ENCODE measurements around the gene ARHGAP12.
"Not testable (repeated sequence)": the region's sequence is repeated elsewhere in the genome, so short reads cannot be mapped to it uniquely, and the experiment has no call there.

ARHGAP12 gene

DNA sequence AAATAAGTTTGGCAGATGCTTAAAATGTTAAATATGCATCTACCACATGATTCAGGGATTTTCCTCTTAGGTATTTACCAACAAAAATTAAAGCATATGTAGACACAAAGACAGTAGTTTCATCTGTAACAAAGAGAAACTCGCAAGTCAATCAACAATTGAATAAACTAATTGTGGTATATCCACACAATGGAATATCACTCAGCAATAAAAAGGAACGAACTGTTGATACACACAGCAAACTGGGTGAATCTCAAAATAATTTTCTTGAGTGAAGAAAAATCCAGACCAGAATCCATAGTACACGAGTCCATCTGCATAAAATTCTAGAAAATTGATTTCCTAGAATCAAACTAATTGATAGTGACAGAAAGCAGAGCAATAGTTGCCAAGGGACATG is 5.2 kb downstream of the ARHGAP12 start:
- no peak for DNase-seq

- DNase-seq, result no peak
These were observed 7.6 kb downstream of the ARHGAP12 start for GRCh38 chr10:31921031-31921430.

GRCh38 chr10:31920538-31920937 is 8.1 kb downstream of the ARHGAP12 start:
- DNase-seq, result no peak

- no peak for DNase-seq
These were observed 9.8 kb downstream of the ARHGAP12 start for GRCh38 chr10:31918671-31919409.

GRCh38 chr10:31914370-31914769 is 14.3 kb downstream of the ARHGAP12 start:
- DNase-seq, result no peak

- no peak for DNase-seq
These were observed 15.5 kb downstream of the ARHGAP12 start for GRCh38 chr10:31912898-31913850.

DNA sequence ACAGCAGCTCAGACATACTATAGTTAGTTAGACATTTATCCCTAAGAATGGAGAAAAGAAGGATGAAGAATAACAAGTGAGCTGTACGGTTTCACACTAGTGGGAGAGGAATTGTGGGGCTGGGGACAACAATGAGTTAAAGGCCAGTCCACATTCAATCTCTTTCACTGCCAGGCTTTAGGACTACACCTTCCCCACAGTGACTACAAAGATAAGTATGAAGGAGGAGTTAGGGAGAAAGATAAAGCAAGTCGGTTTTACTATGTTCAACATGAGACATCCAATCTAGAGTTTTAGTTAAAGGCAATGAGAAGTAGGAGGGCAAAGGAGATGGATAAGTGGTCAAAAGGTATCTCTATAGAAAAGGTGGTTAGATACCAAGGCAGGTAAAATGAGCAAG is 16.3 kb downstream of the ARHGAP12 start:
- DNase-seq, result no peak

- DNase-seq, result no peak
These were observed 18.6 kb downstream of the ARHGAP12 start for GRCh38 chr10:31910016-31910415.

DNA sequence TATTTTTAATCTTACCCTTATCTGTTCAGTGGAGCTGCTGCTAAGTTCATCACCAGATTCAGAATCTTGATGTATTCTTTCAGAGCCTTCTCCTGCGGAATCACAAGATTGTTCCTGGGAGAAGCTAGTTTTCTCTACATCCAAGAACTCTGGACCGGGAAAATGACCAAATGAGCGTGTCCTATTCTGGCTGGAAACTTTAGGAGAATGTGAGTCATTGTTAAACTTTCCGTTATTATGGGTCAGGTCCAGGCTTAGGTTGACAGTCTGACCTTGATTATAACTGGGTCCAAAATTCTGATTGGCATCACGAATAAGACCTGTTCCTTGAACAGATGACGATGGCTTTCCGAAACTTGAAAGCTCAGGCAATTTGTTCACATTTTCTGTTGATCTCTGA is 20.5 kb downstream of the ARHGAP12 start:
- no peak for DNase-seq

- DNase-seq, result no peak
These were observed 22.6 kb downstream of the ARHGAP12 start for GRCh38 chr10:31906039-31906438.

- DNase-seq, result no peak
These were observed 23.0 kb downstream of the ARHGAP12 start for GRCh38 chr10:31905586-31905985.

- DNase-seq, result no peak
These were observed 26.0 kb downstream of the ARHGAP12 start for GRCh38 chr10:31902625-31903024.

DNA sequence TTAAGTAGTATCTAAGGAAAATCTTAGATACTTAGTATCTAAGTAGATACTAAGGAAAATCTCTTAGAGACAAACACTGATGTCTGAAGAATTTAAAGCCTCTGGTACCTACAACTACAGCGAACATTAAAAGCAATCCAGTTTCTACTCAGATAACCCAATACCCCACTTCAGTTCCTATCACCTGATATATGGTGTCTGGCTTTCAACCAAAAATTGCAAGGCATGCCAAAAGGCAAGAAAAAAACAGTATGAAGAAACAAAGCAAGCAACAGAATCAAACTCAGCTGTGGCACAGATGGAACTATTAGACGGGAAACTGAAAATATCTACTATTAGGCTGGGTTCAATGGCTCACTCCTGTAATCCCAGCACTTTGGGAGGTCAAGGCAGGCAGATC is 31.1 kb downstream of the ARHGAP12 start:
- DNase-seq, result no peak

GRCh38 chr10:31896968-31897384 is 31.7 kb downstream of the ARHGAP12 start:
- DNase-seq, result no peak

DNA sequence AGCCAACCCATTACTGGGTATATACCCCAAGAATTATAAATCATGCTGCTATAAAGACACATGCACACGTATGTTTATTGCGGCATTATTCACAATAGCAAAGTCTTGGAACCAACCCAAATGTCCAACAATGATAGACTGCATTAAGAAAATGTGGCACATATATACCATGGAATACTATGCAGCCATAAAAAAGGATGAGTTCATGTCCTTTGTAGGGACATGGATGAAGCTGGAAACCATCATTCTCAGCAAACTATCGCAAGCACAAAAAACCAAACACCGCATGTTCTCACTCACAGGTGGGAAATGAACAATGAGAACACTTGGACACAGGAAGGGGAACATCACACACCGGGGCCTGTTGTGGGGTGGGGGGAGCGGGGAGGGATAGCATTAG is 32.9 kb downstream of the ARHGAP12 start:
- not testable (repeated sequence) for DNase-seq

DNA sequence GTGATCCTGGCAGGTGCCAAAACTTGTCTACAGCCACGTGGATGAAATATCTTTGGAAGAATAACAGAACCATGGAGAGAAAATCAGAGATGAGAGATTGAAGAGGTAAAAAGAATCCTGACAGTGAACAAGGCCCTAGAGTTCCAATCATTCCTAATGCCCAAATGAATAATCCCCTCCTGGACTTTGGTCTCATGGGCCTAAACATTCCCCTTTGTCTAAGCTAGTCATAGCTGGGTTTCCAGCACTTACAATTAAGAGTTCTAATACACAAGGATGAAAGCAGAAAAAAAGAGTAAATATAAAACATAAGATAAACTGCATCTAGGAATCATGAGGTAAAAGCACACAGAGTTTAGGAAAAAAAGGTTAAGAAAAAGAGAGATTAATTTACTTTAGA is 40.2 kb downstream of the ARHGAP12 start:
- no peak for DNase-seq

GRCh38 chr10:31887850-31888249 is 40.8 kb downstream of the ARHGAP12 start:
- no peak for DNase-seq

DNA sequence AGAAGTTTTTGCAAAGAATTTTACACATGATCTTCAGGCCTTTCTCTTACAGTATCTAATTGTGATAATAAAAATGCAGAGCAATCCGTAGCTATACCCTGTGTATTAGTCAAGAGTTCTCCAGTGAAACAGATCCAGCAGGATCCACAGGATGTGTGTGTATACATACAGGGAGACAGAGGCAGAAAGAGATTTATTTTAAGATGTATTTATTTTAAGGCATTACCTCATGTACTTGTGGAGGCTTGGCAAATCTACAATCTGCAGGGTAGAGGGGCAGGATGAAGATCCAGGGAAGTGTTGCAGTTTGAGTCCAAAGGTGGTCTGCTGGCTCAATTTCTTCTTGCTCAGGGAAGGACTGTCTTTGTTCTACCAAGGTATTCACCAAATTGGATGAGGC is 41.7 kb downstream of the ARHGAP12 start:
- no peak for DNase-seq

DNA sequence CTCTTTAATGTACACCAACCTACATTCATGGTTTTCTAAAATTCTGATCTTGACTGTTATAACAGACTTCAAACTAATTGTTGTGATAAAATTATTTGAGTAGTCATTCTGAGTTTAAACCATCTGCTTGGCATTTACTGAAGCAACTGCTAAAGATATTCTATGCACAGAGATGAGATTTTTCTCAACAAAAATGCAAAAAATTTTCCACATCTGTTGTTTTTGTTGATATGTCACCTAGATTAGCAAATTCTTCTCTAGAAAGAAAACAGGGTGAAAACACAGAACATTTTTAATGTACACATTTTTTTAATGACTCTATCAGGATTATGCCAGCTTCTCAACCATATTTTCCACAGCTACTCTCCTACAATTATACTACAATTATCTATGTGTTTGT is 42.7 kb downstream of the ARHGAP12 start:
- no peak for DNase-seq

GRCh38 chr10:31884386-31884785 is 44.2 kb downstream of the ARHGAP12 start:
- no peak for DNase-seq

DNA sequence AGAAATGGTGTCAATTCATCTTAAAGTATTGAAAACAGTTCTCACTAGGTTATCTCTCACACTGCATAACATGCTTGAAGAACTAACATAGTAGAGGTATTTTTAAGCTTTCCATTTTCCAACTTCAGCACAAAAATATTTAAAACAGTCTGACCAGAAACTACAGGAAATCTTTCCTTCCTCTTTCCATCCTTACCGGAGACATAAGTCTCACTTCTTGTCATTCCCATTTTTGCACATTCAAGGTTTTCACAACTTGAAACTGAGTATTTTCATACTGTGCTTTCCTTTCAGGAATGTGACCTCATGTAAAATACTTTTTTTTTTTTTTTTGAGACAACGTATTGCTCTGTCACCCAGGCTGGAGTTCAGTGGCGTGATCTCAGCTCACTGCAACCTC is 45.2 kb downstream of the ARHGAP12 start:
- DNase-seq, result no peak

DNA sequence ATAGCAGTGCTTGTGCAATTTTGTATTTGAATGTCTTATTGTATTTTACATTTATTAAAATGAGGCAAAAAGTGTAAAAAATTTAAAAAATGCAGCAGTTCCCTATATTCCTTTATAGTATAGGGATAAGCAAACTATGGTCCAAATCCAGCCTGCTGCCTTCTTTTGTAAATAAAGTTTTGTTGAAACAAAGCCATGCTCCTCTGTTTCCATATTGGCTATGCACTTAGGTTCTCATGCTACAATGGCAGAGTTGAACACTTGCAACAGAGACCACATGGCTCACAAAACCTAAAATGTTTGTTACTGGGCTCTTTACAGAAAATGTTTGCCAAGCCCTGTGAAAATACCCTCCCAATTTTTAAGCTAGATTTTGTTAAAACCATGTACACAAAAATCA is 50.1 kb downstream of the ARHGAP12 start:
- no peak for DNase-seq

DNA sequence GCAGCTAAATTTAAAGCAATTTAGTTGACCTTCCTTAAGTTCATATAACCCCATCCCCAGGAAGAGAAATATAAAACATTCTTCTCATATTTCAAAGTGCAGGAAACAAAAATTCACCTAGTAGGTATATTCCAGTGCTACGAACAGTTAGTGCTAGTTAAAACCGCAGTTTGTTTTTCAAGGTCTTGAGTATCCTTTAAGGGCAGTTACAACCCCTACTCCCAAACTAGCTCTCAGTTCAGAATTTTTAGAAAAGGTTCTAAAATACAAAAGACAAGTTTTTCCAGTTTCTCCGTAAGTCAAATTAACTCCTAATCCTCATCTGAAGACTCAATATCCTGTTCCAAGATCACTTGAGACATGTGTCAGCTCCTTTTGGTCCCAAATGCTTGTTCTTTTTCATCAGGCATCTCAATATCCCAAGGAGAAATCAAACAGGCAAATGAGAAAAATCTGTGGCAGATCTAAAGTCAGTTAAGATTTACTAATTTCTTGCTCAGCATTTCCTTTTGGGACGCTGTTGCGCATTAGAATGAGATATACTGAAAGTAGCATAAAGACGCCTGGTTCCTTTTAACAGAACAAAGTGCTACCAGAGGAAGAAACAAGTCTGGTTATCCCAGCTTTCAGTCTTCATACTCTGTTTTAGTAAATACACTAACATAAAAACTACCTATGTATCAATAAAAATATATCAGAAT is 51.8 kb downstream of the ARHGAP12 start:
- DNase-seq, result no peak

- DNase-seq, result no peak
These were observed 53.0 kb downstream of the ARHGAP12 start for GRCh38 chr10:31875608-31876007.

Measured in NCI-H2081 treated with DMSO at 0.1 percent for 48 hours (cell line).